Measurements from ENCODE around the gene ANKRD13B.

The ANKRD13B gene

GRCh38 chr17:29595107-29595942 is 2.4 kb downstream of the ANKRD13B start:
- DNase-seq (ENCODE audit: low read depth), result no peak
- no peak overlapping the region for H3K4me3 ChIP-seq (ENCODE audit: control insufficient read depth, low read depth, low read length)
- TF ChIP-seq, protein P1, sequence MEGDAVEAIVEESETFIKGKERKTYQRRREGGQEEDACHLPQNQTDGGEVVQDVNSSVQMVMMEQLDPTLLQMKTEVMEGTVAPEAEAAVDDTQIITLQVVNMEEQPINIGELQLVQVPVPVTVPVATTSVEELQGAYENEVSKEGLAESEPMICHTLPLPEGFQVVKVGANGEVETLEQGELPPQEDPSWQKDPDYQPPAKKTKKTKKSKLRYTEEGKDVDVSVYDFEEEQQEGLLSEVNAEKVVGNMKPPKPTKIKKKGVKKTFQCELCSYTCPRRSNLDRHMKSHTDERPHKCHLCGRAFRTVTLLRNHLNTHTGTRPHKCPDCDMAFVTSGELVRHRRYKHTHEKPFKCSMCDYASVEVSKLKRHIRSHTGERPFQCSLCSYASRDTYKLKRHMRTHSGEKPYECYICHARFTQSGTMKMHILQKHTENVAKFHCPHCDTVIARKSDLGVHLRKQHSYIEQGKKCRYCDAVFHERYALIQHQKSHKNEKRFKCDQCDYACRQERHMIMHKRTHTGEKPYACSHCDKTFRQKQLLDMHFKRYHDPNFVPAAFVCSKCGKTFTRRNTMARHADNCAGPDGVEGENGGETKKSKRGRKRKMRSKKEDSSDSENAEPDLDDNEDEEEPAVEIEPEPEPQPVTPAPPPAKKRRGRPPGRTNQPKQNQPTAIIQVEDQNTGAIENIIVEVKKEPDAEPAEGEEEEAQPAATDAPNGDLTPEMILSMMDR (IDR thresholded peaks at IDR 0.05; ENCODE audit: control insufficient read depth, insufficient read depth, low read depth, low read length, missing control alignments), result no peak

DNA sequence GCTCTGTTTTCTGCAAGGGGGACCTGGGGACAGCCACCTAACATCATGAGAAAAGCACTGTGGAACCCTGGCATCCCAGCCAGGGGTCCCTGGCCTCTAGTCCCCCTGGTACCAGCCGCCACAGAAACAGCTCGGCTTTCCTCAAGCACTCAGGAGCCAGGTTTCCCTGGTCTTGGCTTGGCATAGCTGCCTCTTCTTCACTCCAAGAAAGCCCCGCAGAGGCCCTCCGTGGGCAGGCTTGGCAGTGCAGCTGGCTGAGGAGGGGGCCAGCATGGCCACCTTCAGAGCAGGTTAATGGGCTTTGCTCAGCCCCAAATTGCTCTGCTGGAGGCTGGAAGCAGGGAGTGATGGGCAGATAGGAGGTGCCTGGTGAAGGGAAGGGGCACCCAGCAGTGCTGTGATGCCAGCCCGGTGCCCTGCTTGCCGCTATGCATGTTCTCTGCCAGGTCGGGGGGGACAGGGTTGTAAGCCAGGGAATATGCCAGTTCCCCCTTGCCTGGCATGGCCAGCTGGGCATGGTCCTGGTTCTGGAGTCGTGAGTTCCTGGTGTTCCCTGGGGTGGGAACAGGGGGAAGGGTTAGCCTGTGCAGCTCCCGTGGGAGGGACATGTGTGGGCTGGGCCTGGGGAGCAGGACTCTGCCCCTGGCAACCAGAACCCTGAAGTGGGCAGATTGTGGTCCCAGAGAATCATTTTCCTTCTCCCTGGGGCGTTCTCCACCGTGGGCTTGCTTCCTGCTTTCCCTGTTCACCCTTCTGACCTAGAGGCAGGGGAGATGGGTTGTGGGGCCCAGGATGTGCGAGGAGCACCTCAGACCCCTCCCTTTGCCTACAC is 3.2 kb downstream of the ANKRD13B start:
- DNase-seq (ENCODE audit: low read depth), result no peak
- H3K4me3 ChIP-seq (ENCODE audit: control insufficient read depth, low read depth, low read length), result no peak overlapping the region
- TF ChIP-seq, protein P1 (IDR thresholded peaks at IDR 0.05; ENCODE audit: control insufficient read depth, insufficient read depth, low read depth, low read length, missing control alignments), result no peak

GRCh38 chr17:29596811-29597210 is 3.9 kb downstream of the ANKRD13B start:
- no peak overlapping the region for H3K4me3 ChIP-seq (ENCODE audit: control insufficient read depth, low read depth, low read length)
- DNase-seq (ENCODE audit: low read depth), result no peak
- TF ChIP-seq, protein P1 (IDR thresholded peaks at IDR 0.05; ENCODE audit: control insufficient read depth, insufficient read depth, low read depth, low read length, missing control alignments), result no peak

DNA sequence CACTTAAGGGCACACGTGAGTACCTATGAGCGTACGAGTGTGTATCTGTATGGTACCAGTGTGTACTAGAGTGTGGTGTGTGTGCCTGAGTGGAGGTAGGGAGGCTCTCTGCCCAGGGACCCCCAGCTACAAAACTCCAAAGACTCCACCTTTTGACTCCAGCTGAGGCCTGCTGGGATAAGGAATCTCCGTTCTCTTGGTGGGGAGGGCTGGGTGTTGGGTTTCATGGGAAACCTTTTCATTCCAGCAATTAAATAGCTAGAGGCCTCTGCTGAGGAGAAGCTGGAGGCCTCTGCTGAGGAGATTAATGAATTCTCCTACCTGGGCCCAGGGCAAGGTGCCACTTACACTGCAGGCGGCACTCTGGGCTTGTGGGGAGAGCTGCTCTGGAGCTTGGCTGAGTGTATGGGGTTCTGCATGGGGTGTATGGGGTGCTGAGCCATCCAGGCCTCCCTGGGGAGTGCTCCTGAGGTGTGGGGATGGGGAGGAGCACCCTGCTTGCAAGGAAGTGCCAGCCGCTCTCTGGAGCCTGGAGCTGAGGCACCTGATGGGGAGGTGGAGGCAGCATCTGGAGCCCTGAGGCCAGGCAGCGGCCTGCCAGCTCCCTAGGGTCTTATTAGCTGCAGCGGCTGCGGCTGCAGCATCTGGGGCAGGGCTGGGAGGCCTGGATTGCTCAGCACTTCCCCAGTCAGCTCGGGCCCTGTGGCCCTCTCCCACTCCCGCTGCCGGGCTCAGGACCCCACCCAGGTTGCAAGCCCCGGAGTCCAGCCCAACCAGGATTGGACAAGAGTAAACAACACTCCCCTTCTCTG is 4.6 kb downstream of the ANKRD13B start:
- H3K4me3 ChIP-seq (ENCODE audit: control insufficient read depth, low read depth, low read length), result no peak overlapping the region
- TF ChIP-seq, protein P1 (IDR thresholded peaks at IDR 0.05; ENCODE audit: control insufficient read depth, insufficient read depth, low read depth, low read length, missing control alignments), result no peak
- DNase-seq (ENCODE audit: low read depth), result no peak

DNA sequence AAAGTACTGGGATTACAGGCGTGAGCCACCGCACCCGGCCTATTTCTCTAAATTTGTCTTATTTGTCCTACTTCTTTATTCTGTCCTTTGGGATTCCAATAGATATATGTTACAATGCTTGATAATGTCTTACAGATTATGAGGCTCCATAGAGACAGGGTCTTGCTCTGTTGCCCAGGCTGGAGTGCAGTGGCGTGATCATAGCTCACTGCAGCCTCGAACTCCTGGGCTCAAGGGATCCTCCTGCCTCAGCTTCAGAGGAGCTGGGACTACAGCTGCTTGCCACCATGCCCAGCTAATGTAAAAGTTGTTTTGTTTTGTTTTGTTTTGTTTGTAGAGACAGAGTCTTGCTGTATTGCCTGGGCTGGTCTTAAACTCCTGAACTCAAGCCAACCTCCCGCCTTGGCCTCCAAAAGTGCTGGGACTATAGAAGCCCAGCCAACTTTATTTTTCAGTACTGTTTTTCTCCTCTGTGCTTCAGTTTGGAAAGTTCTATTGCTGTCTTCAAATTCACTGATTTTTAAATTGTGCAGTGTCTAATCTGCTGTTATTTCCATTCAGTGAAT is 10.3 kb downstream of the ANKRD13B start:
- TF ChIP-seq, protein P1 (IDR thresholded peaks at IDR 0.05; ENCODE audit: control insufficient read depth, insufficient read depth, low read depth, low read length, missing control alignments), result no peak
- no peak for DNase-seq (ENCODE audit: low read depth)
- no peak overlapping the region for H3K4me3 ChIP-seq (ENCODE audit: control insufficient read depth, low read depth, low read length)

All from AG09309 (cell line).